ENCODE data around the gene SDR39U1.

GRCh38 chr14:24458736-24459135 is 16.2 kb upstream of the SDR39U1 start:
- TF ChIP-seq POLR2A (IDR thresholded peaks at IDR 0.05) (no peak), CTCF (IDR thresholded peaks at IDR 0.05) (no peak)

Measured in lower leg skin (tissue), 3 donors.